Measurements from ENCODE around the gene SPAG6. TPM values are rescaled to one million over a fixed set of nuclear protein-coding genes. Genes with fewer than 3 reads are reported as not detected.
"Not testable (repeated sequence)": the region's sequence is repeated elsewhere in the genome, so short reads cannot be mapped to it uniquely, and the experiment has no call there.

Gene SPAG6
- total RNA-seq, 1 experiment from 2014 or later: not detected

DNA sequence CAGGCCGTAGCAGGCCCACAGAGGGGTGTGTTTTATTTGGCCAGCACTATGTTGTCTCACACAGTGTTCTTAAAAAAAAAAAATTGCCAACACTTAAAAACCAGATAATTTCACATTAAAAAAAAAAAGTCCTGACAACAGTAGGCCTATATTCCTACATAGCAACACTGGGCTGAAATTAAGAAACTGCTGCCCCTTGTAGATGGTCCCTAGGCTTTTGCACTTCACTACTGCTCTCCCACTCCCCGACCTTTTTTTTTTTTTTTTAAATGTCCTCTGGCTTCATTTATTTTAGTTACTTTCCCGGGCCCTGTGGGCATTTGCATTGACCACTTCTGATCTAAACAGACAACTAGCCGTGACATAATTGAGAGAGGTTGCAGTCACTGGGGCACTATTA is 36.0 kb downstream of the SPAG6 start:
- H3K36me3 Mint-ChIP-seq (ENCODE audit: insufficient read depth, unreplicated experiment): no peaks in the 10 kb centered on the region

DNA sequence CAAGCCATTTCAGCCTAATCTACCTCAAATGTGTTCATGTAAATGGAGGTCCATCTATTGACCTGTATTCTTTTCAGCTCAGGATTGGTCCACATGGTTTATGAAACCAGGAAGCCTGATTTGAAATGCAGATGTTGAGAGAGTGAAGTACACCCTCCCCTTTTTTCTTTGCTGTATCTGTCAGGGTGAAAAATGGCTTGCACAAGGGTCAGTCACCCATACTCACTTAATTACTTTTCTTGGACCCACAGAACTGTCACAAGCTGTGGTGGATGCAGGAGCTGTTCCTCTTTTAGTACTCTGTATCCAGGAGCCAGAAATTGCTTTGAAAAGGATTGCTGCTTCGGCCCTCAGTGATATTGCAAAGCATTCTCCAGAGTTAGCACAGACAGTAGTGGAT is 41.2 kb downstream of the SPAG6 start:
- no peaks in the 10 kb centered on the region for H3K4me1 Mint-ChIP-seq (ENCODE audit: low read depth, unreplicated experiment)
- no peaks in the 10 kb centered on the region for H3K36me3 Mint-ChIP-seq (ENCODE audit: insufficient read depth, unreplicated experiment)
- no peaks in the 10 kb centered on the region for H3K9me3 Mint-ChIP-seq (ENCODE audit: low read depth, unreplicated experiment)
- H3K27ac Mint-ChIP-seq (ENCODE audit: unreplicated experiment): no peak overlapping the region
- DNase-seq: no peak
- CTCF ChIA-PET: no interaction called here
- H3K27me3 Mint-ChIP-seq (ENCODE audit: unreplicated experiment): no peaks in the 10 kb centered on the region
- no TSS peak for BruUV-seq (replicated peaks)
- intact Hi-C loops (cut with micrococcal nuclease; ENCODE audit: unreplicated experiment): no loop called here
- TF ChIP-seq, protein P1, sequence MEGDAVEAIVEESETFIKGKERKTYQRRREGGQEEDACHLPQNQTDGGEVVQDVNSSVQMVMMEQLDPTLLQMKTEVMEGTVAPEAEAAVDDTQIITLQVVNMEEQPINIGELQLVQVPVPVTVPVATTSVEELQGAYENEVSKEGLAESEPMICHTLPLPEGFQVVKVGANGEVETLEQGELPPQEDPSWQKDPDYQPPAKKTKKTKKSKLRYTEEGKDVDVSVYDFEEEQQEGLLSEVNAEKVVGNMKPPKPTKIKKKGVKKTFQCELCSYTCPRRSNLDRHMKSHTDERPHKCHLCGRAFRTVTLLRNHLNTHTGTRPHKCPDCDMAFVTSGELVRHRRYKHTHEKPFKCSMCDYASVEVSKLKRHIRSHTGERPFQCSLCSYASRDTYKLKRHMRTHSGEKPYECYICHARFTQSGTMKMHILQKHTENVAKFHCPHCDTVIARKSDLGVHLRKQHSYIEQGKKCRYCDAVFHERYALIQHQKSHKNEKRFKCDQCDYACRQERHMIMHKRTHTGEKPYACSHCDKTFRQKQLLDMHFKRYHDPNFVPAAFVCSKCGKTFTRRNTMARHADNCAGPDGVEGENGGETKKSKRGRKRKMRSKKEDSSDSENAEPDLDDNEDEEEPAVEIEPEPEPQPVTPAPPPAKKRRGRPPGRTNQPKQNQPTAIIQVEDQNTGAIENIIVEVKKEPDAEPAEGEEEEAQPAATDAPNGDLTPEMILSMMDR (IDR thresholded peaks at IDR 0.05; ENCODE audit: unreplicated experiment): no peak
- H3K4me3 Mint-ChIP-seq (ENCODE audit: low read depth, unreplicated experiment): no peak overlapping the region

More for the DNA sequence above, 36.0 kb downstream of the SPAG6 start:
- Mint-ChIP-seq H3K9me3 (ENCODE audit: low read depth, unreplicated experiment) (no peaks in the 10 kb centered on the region), H3K4me1 (ENCODE audit: low read depth, unreplicated experiment) (no peaks in the 10 kb centered on the region), H3K27ac (ENCODE audit: unreplicated experiment) (no peak overlapping the region), H3K27me3 (ENCODE audit: unreplicated experiment) (no peaks in the 10 kb centered on the region), H3K4me3 (ENCODE audit: low read depth, unreplicated experiment) (no peak overlapping the region)
- intact Hi-C loops (cut with micrococcal nuclease; ENCODE audit: unreplicated experiment): no loop called here
- TF ChIP-seq, protein P1 (IDR thresholded peaks at IDR 0.05; ENCODE audit: unreplicated experiment): no peak
- no peak for DNase-seq
- no TSS peak for BruUV-seq (replicated peaks)
- CTCF ChIA-PET: no interaction called here

DNA sequence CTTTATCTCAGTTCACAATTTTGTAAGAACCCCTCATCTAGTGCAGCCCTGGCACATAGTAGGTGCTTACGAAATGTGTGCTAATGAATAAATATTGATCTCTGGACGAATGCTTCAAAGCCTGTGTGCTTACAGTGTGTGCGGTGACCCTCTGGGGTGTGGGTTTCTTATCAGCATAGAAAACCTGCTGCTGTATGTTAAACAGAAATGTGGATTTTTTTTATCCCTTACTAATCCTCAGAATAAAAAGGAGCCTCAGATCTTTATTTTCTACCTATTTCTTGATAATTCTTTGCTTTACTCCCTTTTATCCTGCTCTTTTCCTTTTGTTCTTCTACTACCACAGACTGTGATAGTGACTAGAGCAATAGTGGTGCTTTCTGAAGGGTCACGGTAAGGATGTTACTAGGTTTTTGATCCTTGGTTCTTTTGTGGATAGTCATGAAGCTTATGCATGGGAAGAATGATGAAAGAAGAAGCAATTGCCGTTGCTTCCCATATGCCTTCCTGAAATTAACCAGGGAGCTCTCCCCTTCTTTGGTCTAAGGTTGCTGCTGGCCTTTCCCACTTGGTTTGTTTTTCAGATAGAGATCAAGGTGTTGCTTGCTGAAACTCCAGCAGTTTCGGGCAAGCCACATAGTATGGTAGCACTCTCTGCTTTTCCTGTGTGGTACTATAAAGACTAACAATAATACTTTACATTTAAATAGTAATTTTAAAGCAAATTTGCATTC is 44.7 kb downstream of the SPAG6 start:
- CTCF ChIA-PET: interaction anchor here (0.6 to 0.7 kb wide), 2 partner anchors 12 to 177 kb away, joined by 3 to 4 read pairs; no protein-coding TSS in a partner anchor
- BruUV-seq (replicated peaks): no TSS peak

DNA sequence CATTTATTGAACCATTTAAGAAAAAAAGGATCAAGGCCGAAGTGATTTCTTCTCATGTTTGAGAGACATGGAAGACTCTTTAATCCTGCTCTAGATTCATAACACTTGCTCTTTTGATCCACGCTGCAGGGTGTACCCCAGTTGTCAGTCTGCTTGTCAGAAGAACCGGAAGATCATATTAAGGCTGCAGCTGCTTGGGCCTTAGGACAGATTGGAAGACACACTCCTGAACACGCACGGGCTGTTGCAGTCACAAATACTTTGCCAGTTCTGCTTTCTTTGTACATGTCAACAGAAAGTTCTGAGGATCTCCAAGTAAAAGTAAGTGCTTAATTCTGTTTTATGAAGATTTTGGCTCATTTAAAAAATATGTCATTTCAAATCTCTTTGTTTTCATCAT is 46.3 kb downstream of the SPAG6 start:
- TF ChIP-seq, protein P1 (IDR thresholded peaks at IDR 0.05; ENCODE audit: unreplicated experiment): no peak
- no TSS peak for BruUV-seq (replicated peaks)
- Mint-ChIP-seq H3K36me3 (ENCODE audit: insufficient read depth, unreplicated experiment) (no peaks in the 10 kb centered on the region), H3K9me3 (ENCODE audit: low read depth, unreplicated experiment) (no peaks in the 10 kb centered on the region), H3K27me3 (ENCODE audit: unreplicated experiment) (no peaks in the 10 kb centered on the region), H3K4me3 (ENCODE audit: low read depth, unreplicated experiment) (no peak overlapping the region), H3K27ac (ENCODE audit: unreplicated experiment) (no peak overlapping the region), H3K4me1 (ENCODE audit: low read depth, unreplicated experiment) (no peaks in the 10 kb centered on the region)
- intact Hi-C loops (cut with micrococcal nuclease; ENCODE audit: unreplicated experiment): no loop called here
- DNase-seq: no peak
- CTCF ChIA-PET: no interaction called here

More for the DNA sequence above, 44.7 kb downstream of the SPAG6 start:
- no peak overlapping the region for H3K27ac Mint-ChIP-seq (ENCODE audit: unreplicated experiment)
- intact Hi-C loops (cut with micrococcal nuclease; ENCODE audit: unreplicated experiment): no loop called here
- TF ChIP-seq, protein P1 (IDR thresholded peaks at IDR 0.05; ENCODE audit: unreplicated experiment): no peak
- no peaks in the 10 kb centered on the region for H3K27me3 Mint-ChIP-seq (ENCODE audit: unreplicated experiment)
- no peaks in the 10 kb centered on the region for H3K4me1 Mint-ChIP-seq (ENCODE audit: low read depth, unreplicated experiment)
- no peak overlapping the region for H3K4me3 Mint-ChIP-seq (ENCODE audit: low read depth, unreplicated experiment)
- no peaks in the 10 kb centered on the region for H3K9me3 Mint-ChIP-seq (ENCODE audit: low read depth, unreplicated experiment)
- no peak for DNase-seq
- H3K36me3 Mint-ChIP-seq (ENCODE audit: insufficient read depth, unreplicated experiment): no peaks in the 10 kb centered on the region

DNA sequence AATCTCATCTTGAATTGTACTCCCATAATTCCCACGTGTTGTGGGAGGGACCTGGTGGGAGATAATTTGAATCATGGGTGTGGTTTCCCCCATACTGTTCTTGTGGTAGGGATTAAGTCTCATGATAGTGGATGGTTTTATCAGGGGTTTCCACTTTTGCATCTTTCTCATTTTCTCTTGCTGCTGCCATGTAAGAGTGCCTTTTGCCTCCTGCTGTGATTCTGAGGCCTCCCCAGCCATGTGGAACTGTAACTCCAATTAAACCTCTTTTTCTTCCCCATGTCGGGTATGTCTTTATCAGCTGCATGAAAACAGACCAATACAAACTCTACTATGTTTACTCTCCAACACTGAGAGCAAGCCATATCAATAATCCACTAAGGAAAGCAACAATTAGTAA is 50.9 kb downstream of the SPAG6 start:
- H3K9me3 Mint-ChIP-seq (ENCODE audit: low read depth, unreplicated experiment); intact Hi-C loops (cut with micrococcal nuclease; ENCODE audit: unreplicated experiment); BruUV-seq (replicated peaks); H3K27ac Mint-ChIP-seq (ENCODE audit: unreplicated experiment); H3K36me3 Mint-ChIP-seq (ENCODE audit: insufficient read depth, unreplicated experiment); H3K4me3 Mint-ChIP-seq (ENCODE audit: low read depth, unreplicated experiment); DNase-seq; H3K27me3 Mint-ChIP-seq (ENCODE audit: unreplicated experiment); H3K4me1 Mint-ChIP-seq (ENCODE audit: low read depth, unreplicated experiment); CTCF ChIA-PET: not testable (repeated sequence)

DNA sequence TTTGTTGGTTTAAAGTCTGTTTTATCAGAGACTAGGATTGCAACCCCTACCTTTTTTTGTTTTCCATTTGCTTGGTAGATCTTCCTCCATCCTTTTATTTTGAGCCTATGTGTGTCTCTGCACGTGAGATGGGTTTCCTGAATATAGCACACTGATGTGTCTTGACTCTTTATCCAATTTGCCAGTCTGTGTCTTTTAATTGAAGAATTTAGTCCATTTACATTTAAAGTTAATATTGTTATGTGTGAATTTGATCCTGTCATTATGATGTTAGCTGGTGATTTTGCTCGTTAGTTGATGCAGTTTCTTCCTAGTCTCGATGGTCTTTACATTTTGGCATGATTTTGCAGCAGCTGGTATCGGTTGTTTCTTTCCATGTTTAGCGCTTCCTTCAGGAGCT is 61.6 kb downstream of the SPAG6 start:
- CTCF ChIA-PET; H3K9me3 Mint-ChIP-seq (ENCODE audit: low read depth, unreplicated experiment); H3K4me3 Mint-ChIP-seq (ENCODE audit: low read depth, unreplicated experiment); H3K27ac Mint-ChIP-seq (ENCODE audit: unreplicated experiment); H3K36me3 Mint-ChIP-seq (ENCODE audit: insufficient read depth, unreplicated experiment); intact Hi-C loops (cut with micrococcal nuclease; ENCODE audit: unreplicated experiment); H3K27me3 Mint-ChIP-seq (ENCODE audit: unreplicated experiment); DNase-seq; BruUV-seq (replicated peaks); H3K4me1 Mint-ChIP-seq (ENCODE audit: low read depth, unreplicated experiment): not testable (repeated sequence)

Data from Calu3 (cell line).